Brain microvascular endothelial cell (primary cell): Measurements from ENCODE around the gene ZKSCAN4.

Experiments used
- DNase-seq: peaks from one replicate; pipeline ENCODE4 v3.0.0-alpha.2; 2020
- H3K27ac ChIP-seq: fragments of 250-450 bp; sonication (Bioruptor Pico); 2 replicates; pipeline ENCODE4 v1.5.1; 2020; ENCODE audit warnings: mild to moderate bottlenecking, moderate library complexity
- H3K27me3 ChIP-seq: fragments of 250-450 bp; sonication (Bioruptor Pico); replicated peaks from 2 replicates; pipeline ENCODE4 v1.5.1; 2020; ENCODE audit warnings: mild to moderate bottlenecking
- H3K36me3 ChIP-seq: fragments of 250-450 bp; sonication (Bioruptor Pico); replicated peaks from 2 replicates; pipeline ENCODE4 v1.5.1; 2020; ENCODE audit warnings: mild to moderate bottlenecking
- H3K4me3 ChIP-seq: 2 replicates; pipeline ENCODE4 v1.5.1; 2011; ENCODE audit warnings: low read depth, mild to moderate bottlenecking, control low read depth, low read length, moderate library complexity
- in situ Hi-C: cut with HindIII; loops from 2 replicates; pipeline ENCODE4 v1.10.0; 2017; ENCODE audit warnings: low sequenced_read_pairs, low pct_ligation_motif_present
- TF ChIP-seq, protein P1 (sequence below): IDR thresholded peaks from 2 replicates; pipeline ENCODE4 v1.5.1; 2011; ENCODE audit warnings: low read depth, mild to moderate bottlenecking, moderate library complexity, low read length, control low read depth, inconsistent platforms; ENCODE audit errors: missing control alignments

ZKSCAN4 gene

DNA sequence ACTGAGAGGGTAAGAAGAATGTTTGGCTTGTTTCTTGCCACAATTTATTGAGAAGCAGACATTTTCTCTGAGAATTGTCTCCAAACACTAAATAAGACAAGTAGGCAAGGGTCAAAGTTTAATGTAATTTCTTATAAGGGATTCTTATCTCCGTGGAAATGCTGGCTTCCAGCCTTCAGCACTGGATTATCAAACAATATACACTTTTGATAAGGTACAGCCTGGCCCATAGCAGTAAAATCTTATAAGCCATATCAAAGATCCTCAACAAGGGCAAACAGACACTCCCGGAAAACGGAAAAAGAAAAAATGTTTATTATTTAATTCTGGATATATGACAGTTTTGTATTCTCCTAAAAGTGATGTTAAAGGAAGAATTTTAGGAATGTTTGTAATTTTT lies 45.5 kb downstream of the ZKSCAN4 start:
- H3K27ac ChIP-seq = no peak overlapping the region
- TF ChIP-seq, protein P1, sequence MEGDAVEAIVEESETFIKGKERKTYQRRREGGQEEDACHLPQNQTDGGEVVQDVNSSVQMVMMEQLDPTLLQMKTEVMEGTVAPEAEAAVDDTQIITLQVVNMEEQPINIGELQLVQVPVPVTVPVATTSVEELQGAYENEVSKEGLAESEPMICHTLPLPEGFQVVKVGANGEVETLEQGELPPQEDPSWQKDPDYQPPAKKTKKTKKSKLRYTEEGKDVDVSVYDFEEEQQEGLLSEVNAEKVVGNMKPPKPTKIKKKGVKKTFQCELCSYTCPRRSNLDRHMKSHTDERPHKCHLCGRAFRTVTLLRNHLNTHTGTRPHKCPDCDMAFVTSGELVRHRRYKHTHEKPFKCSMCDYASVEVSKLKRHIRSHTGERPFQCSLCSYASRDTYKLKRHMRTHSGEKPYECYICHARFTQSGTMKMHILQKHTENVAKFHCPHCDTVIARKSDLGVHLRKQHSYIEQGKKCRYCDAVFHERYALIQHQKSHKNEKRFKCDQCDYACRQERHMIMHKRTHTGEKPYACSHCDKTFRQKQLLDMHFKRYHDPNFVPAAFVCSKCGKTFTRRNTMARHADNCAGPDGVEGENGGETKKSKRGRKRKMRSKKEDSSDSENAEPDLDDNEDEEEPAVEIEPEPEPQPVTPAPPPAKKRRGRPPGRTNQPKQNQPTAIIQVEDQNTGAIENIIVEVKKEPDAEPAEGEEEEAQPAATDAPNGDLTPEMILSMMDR = no peak
- peaks cover 5% of the 10 kb centered on the region for H3K27me3 ChIP-seq
- no peak overlapping the region for H3K4me3 ChIP-seq
- no peak for DNase-seq
- no peaks in the 10 kb centered on the region for H3K36me3 ChIP-seq
- in situ Hi-C loops = no loop called here

DNA sequence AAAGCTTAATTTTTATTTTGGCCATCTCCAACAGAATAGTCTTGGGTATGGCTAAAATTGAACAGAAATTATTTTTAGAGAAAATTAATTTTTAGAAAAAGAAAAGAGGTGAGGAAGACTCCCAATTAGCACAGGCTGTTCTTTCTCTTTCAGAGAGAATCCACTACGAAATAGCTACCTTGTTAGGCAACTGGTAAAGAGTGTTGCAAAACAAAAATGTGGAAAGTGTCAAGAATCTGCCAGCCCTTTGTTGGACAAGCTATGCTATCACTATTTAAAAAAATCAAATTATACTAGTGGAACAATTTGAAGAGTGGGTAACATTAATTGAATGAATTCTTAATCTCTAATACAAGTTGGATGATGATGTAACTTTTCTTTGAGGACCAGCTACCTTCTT lies 46.2 kb downstream of the ZKSCAN4 start:
- TF ChIP-seq, protein P1 = no peak
- in situ Hi-C loops = no loop called here
- peaks cover 5% of the 10 kb centered on the region for H3K27me3 ChIP-seq
- DNase-seq = no peak
- H3K36me3 ChIP-seq = no peaks in the 10 kb centered on the region
- no peak overlapping the region for H3K4me3 ChIP-seq
- no peak overlapping the region for H3K27ac ChIP-seq

DNA sequence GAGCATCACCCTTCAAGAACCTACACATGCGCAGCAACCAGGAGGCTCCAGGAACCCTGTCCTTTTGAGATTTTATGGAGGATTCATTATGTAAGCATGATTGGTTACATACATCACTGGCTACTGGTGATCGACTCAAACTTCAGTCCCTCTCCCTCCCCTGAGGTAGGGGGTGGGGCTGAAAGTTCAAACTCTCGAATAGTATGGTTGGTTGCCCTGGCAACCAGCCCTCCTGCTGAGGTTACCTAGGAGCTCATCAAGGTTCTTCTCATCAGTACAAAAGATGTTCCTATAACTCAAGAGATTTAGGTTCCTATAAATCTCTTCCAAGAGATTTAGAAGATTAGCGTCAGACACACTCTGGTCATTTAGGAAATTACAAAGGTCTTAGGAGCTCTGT lies 48.9 kb downstream of the ZKSCAN4 start:
- Histone ChIP-seq H3K36me3 (no peaks in the 10 kb centered on the region), H3K4me3 (no peak overlapping the region), H3K27ac (no peak overlapping the region), H3K27me3 (no peaks in the 10 kb centered on the region)
- TF ChIP-seq, protein P1 = no peak
- DNase-seq = no peak
- in situ Hi-C loops = no loop called here

DNA sequence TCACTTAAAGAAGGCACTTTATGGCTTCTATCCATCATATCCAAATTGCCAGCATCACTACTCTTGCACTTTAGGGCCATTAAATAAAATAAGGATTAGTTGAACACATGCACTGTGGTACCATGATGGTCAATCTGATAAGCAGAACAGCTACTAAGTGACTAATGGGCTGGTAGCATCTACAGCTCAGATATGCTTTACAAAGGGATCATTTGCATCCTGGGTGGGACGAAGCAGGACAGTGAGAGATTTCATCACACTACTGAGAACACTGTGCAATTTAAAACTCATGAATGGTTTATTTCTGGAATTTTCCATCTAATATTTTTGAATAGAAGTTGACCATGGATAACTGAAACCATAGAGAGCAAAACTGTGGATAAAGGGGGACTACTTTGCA lies 52.0 kb downstream of the ZKSCAN4 start:
- no peak overlapping the region for H3K27ac ChIP-seq
- TF ChIP-seq, protein P1 = no peak
- in situ Hi-C loops = no loop called here
- H3K36me3 ChIP-seq = no peaks in the 10 kb centered on the region
- no peak overlapping the region for H3K4me3 ChIP-seq
- no peak for DNase-seq
- no peaks in the 10 kb centered on the region for H3K27me3 ChIP-seq
